K562 (cell line): Measurements from ENCODE around the gene PCDHGC4. TPM values are rescaled to one million over a fixed set of nuclear protein-coding genes. Genes with fewer than 3 reads are reported as not detected.

Experiments
- ADNP ChIP-seq: fragments of 200-800 bp; sonication (Bioruptor generic); IDR thresholded peaks from 2 replicates; pipeline ENCODE4 v1.6.1; 2016; ENCODE audit warnings: missing genetic modification characterization, missing compliant biosample characterization
- ATF4 ChIP-seq: fragments of 450-650 bp; formaldehyde crosslinking; IDR thresholded peaks from 2 replicates; pipeline ENCODE4 v1.4.0; 2022; ENCODE audit warnings: mild to moderate bottlenecking, moderate library complexity
- E4F1 ChIP-seq: fragments of 250-450 bp; sonication (Bioruptor Pico); IDR thresholded peaks from 2 replicates; pipeline ENCODE4 v1.5.0; 2021; ENCODE audit warnings: mild to moderate bottlenecking, borderline replicate concordance
- FOS ChIP-seq: IDR thresholded peaks from 3 replicates; pipeline ENCODE4 v1.6.1; 2011; ENCODE audit not compliant: insufficient read length; ENCODE audit errors: extremely low read depth
- GABPB1 ChIP-seq: sonication (generic); formaldehyde crosslinking; IDR thresholded peaks from 2 replicates; pipeline ENCODE4 v1.8.0; 2022; ENCODE audit warnings: mild to moderate bottlenecking, missing genetic modification reagents
- HNRNPUL1 ChIP-seq: fragments of 200-400 bp; formaldehyde crosslinking; IDR thresholded peaks from 2 replicates; pipeline ENCODE4 v1.6.1; 2017; ENCODE audit warnings: low read length
- HOMEZ ChIP-seq: fragments of 250-450 bp; sonication (Bioruptor Pico); IDR thresholded peaks from 2 replicates; pipeline ENCODE4 v1.4.0; 2020; ENCODE audit warnings: mild to moderate bottlenecking, moderate library complexity
- LARP7 ChIP-seq: fragments of 450-650 bp; IDR thresholded peaks from 2 replicates; pipeline ENCODE4 v1.6.1; 2016
- MAFF ChIP-seq: IDR thresholded peaks from 2 replicates; pipeline ENCODE4 v1.6.1; 2012; ENCODE audit warnings: low read length, improper control_type of control experiment
- RBM25 ChIP-seq: fragments of 200-400 bp; formaldehyde crosslinking; IDR thresholded peaks from 2 replicates; pipeline ENCODE4 v1.6.1; 2018; ENCODE audit warnings: low read length, low read depth, moderate library complexity; ENCODE audit not compliant: severe bottlenecking
- SNAPC5 ChIP-seq: fragments of 250-450 bp; sonication (Bioruptor Pico); IDR thresholded peaks from 2 replicates; pipeline ENCODE4 v1.8.0; 2021; ENCODE audit warnings: moderate library complexity, mild to moderate bottlenecking, inconsistent platforms
- SRSF7 ChIP-seq: fragments of 200-400 bp; formaldehyde crosslinking; optimal IDR thresholded peaks from 2 replicates; pipeline ENCODE3; 2017; ENCODE audit warnings: mild to moderate bottlenecking, low read depth, low read length
- TBL1XR1 ChIP-seq, 2 experiments: IDR thresholded peaks; 2 replicates each; pipeline ENCODE4 v1.6.1; 2012; ENCODE audit warnings: improper control_type of control experiment in 2 of 2, low read length in 2 of 2, mild to moderate bottlenecking in 1 of 2
- TRIM24 ChIP-seq, 2 experiments: fragments of 450-650 bp; IDR thresholded peaks; 2 replicates each; pipeline ENCODE4 v1.6.1; 2016
- UBTF ChIP-seq, 2 experiments: IDR thresholded peaks; 2 replicates each; pipeline ENCODE4 v1.6.1; 2012; ENCODE audit warnings: improper control_type of control experiment in 2 of 2, low read depth in 2 of 2, low read length in 2 of 2, borderline replicate concordance in 1 of 2
- USF2 ChIP-seq: sonication (generic); formaldehyde crosslinking; IDR thresholded peaks from 2 replicates; pipeline ENCODE4 v1.5.0; 2020; ENCODE audit warnings: missing genetic modification reagents
- XRCC3 ChIP-seq: fragments of 450-650 bp; IDR thresholded peaks from 2 replicates; pipeline ENCODE4 v1.6.1; 2017; ENCODE audit warnings: mild to moderate bottlenecking, moderate library complexity
- ZNF165 ChIP-seq: fragments of 250-450 bp; sonication (Bioruptor Pico); IDR thresholded peaks from 2 replicates; pipeline ENCODE4 v1.4.0; 2020; ENCODE audit warnings: borderline replicate concordance
- ZNF239 ChIP-seq: fragments of 250-450 bp; sonication (Bioruptor Pico); IDR thresholded peaks from 2 replicates; pipeline ENCODE4 v1.4.0; 2020; ENCODE audit warnings: mild to moderate bottlenecking
- ZNF583 ChIP-seq: fragments of 250-450 bp; sonication (Bioruptor Pico); IDR thresholded peaks from 2 replicates; pipeline ENCODE4 v1.4.0; 2020
- polyA plus RNA-seq, 8 experiments: library from polyadenylated mRNA; depleted of rRNA in 4 of 8; stranded (reverse) in 5 of 8; unstranded in 3 of 8; fragments of >200 nt; fragmentation: Nextera tagmentation in 2 of 8; fragmentation: Illumina TruSeq in 1 of 8; extraction: Ambion mirVana in 2 of 8; extraction: Trizol in 1 of 8; gene quantifications; 2 replicates each; pipeline versions ENCODE4 v1.2.1 to v1.2.3, GENCODE V29; 2011 to 2014; ENCODE audit warnings: inconsistent platforms in 1 of 8, missing spikeins in 1 of 8
- total RNA-seq, 7 experiments: library from RNA; depleted of rRNA in 6 of 7; stranded (reverse); fragments of >200 nt in 6 of 7; fragmentation: Illumina TruSeq in 2 of 7; extraction: Trizol in 2 of 7; gene quantifications; 2 replicates each; pipeline versions ENCODE4 v1.2.1 to v1.2.3, GENCODE V29; 2011 to 2021; ENCODE audit warnings: low replicate concordance in 1 of 7

Gene PCDHGC4
- total and polyA plus RNA-seq, 9 of the 15 experiments (the other 6 are each of a cell fraction or from before 2014, with no cell fraction given) = 0.05 TPM; not detected in 8

GRCh38 chr5:141521244-141521781, 36.5 kb downstream of the PCDHGC4 start (continued):
- TF ChIP-seq E4F1 (CRISPR knock-in tag) (no peak), ATF4 (CRISPR knock-in tag) (no peak), ADNP (tag) (no peak), HOMEZ (no peak), RBM25 (no peak), ZNF165 (CRISPR knock-in tag) (no peak), USF2 (CRISPR knock-in tag) (no peak), GABPB1 (CRISPR knock-in tag) (no peak), UBTF (IDR thresholded peaks at IDR 0.05; ENCODE audit: borderline replicate concordance in 1 of 2, low read depth in 2 of 2, low read length in 2 of 2) (no peak), ZNF583 (no peak), FOS (peak; percentile 32), ZNF239 (no peak), XRCC3 (no peak), MAFF (no peak), TBL1XR1 (IDR thresholded peaks at IDR 0.05; ENCODE audit: low read length in 2 of 2) (peak in 1 of 2 experiments; percentile 33; a peak in 1 of 4 replicates), TRIM24 (IDR thresholded peaks at IDR 0.05) (peak in 1 of 2 experiments; percentile 67; a peak in 1 of 4 replicates), HNRNPUL1 (no peak), SNAPC5 (CRISPR knock-in tag) (no peak), SRSF7 (no peak), LARP7 (no peak)
